ENCODE results near the gene LMOD2. TPM values are rescaled to one million over a fixed set of nuclear protein-coding genes. Genes with fewer than 3 reads are reported as not detected.

The LMOD2 gene
- polyA plus RNA-seq, 3 donors = 0.09 TPM; not detected in 2

- Histone ChIP-seq H3K27me3 (ENCODE audit: control insufficient read depth in 2 of 2, insufficient read depth in 2 of 2, low read length in 2 of 2) (no peaks in the 10 kb centered on the region), H3K9ac (ENCODE audit: insufficient read depth, low read length, poor library complexity, severe bottlenecking) (no peak overlapping the region), H3K79me2 (ENCODE audit: insufficient read depth, low read length) (no peaks in the 10 kb centered on the region), H3K4me3 (replicated peaks in 1 of 3; ENCODE audit: low read depth in 2 of 3, low read length in 3 of 3) (no peak overlapping the region), H3K36me3 (replicated peaks in 1 of 2; ENCODE audit: control insufficient read depth in 1 of 2, insufficient read depth in 2 of 2, low read length in 2 of 2) (no peaks in the 10 kb centered on the region), H4K20me1 (ENCODE audit: insufficient read depth, low read length) (no peaks in the 10 kb centered on the region), H3K4me2 (replicated peaks; ENCODE audit: extremely low read depth, low read length, poor library complexity, severe bottlenecking) (no peak overlapping the region), H3K27ac (ENCODE audit: low read depth in 1 of 2, low read length in 2 of 2) (no peak overlapping the region), H3K4me1 (ENCODE audit: control insufficient read depth in 1 of 2, insufficient read depth in 2 of 2, low read length in 2 of 2) (no peaks in the 10 kb centered on the region), H3K9me3 (replicated peaks in 1 of 2; ENCODE audit: control insufficient read depth in 1 of 2, insufficient read depth in 1 of 2, low read length in 2 of 2) (no peaks in the 10 kb centered on the region), H2AFZ (ENCODE audit: insufficient read depth, low read depth, low read length, poor library complexity, severe bottlenecking) (no peak overlapping the region)
- Mint-ChIP-seq H3K9me3 (no peaks in the 10 kb centered on the region), H3K27me3 (ENCODE audit: low read depth in 3 of 3) (peaks cover 0 to 5% (median 3%) of the 10 kb centered on the region in 3 donors), H3K4me3 (no peak overlapping the region), H3K4me1 (peaks cover 1% of the 10 kb centered on the region), H3K27ac (no peak overlapping the region), H3K36me3 (peaks cover 6 to 8% of the 10 kb centered on the region in 2 donors)
- intact Hi-C loops (cut with micrococcal nuclease) = no loop called here
- DNase-seq = no peak
- no peak for TF ChIP-seq CTCF (IDR thresholded peaks at IDR 0.05)
Observed at GRCh38 chr7:123675181-123675473, 19.5 kb downstream of the LMOD2 start.

GRCh38 chr7:123677061-123677715 lies 21.5 kb downstream of the LMOD2 start:
- DNase-seq = no peak
- Histone ChIP-seq H3K9ac (ENCODE audit: insufficient read depth, low read length, poor library complexity, severe bottlenecking) (no peak overlapping the region), H3K27ac (ENCODE audit: low read depth in 1 of 2, low read length in 2 of 2) (no peak overlapping the region), H3K36me3 (replicated peaks in 1 of 2; ENCODE audit: control insufficient read depth in 1 of 2, insufficient read depth in 2 of 2, low read length in 2 of 2) (peaks cover 5 to 18% of the 10 kb centered on the region in 2 donors), H2AFZ (ENCODE audit: insufficient read depth, low read depth, low read length, poor library complexity, severe bottlenecking) (no peak overlapping the region), H3K79me2 (ENCODE audit: insufficient read depth, low read length) (no peaks in the 10 kb centered on the region), H3K4me1 (ENCODE audit: control insufficient read depth in 1 of 2, insufficient read depth in 2 of 2, low read length in 2 of 2) (no peaks in the 10 kb centered on the region), H3K4me3 (replicated peaks in 1 of 3; ENCODE audit: low read depth in 2 of 3, low read length in 3 of 3) (no peak overlapping the region), H3K9me3 (replicated peaks in 1 of 2; ENCODE audit: control insufficient read depth in 1 of 2, insufficient read depth in 1 of 2, low read length in 2 of 2) (no peaks in the 10 kb centered on the region), H3K4me2 (replicated peaks; ENCODE audit: extremely low read depth, low read length, poor library complexity, severe bottlenecking) (no peak overlapping the region), H4K20me1 (ENCODE audit: insufficient read depth, low read length) (no peaks in the 10 kb centered on the region), H3K27me3 (ENCODE audit: control insufficient read depth in 2 of 2, insufficient read depth in 2 of 2, low read length in 2 of 2) (no peaks in the 10 kb centered on the region)
- Mint-ChIP-seq H3K36me3 (peaks cover 14% of the 10 kb centered on the region in 2 donors), H3K4me1 (peaks cover 1% of the 10 kb centered on the region), H3K9me3 (no peaks in the 10 kb centered on the region), H3K27ac (no peak overlapping the region), H3K27me3 (ENCODE audit: low read depth in 3 of 3) (peaks cover 0 to 5% (median 0%) of the 10 kb centered on the region in 3 donors), H3K4me3 (no peak overlapping the region)
- intact Hi-C loops (cut with micrococcal nuclease) = no loop called here
- no peak for TF ChIP-seq CTCF (IDR thresholded peaks at IDR 0.05)
- WGBS (ENCODE audit: insufficient coverage) = no CpG with 5 or more reads among the region's 2 CpGs
